NK-92 (cell line): ENCODE results near the gene SLX9.

Experiments used
- DNase-seq: peaks from one replicate; lab custom pipeline; 2025; ENCODE audit not compliant: unreplicated experiment; lab: John Stamatoyannopoulos, UW

Gene SLX9

GRCh38 chr21:44999972-45000636 lies 60.3 kb downstream of the SLX9 start:
- no peak for DNase-seq

- DNase-seq = no peak
These were observed 60.9 kb downstream of the SLX9 start for GRCh38 chr21:45000637-45001133.

GRCh38 chr21:45001134-45002095 lies 61.6 kb downstream of the SLX9 start:
- DNase-seq = no peak

GRCh38 chr21:45002381-45003204 lies 62.8 kb downstream of the SLX9 start:
- DNase-seq = no peak

GRCh38 chr21:45003331-45004058 lies 63.7 kb downstream of the SLX9 start:
- no peak for DNase-seq

GRCh38 chr21:45004059-45004422 lies 64.2 kb downstream of the SLX9 start:
- DNase-seq = no peak

GRCh38 chr21:45004481-45005247 lies 64.8 kb downstream of the SLX9 start:
- no peak for DNase-seq

GRCh38 chr21:45006536-45007095 lies 66.8 kb downstream of the SLX9 start:
- DNase-seq = no peak

GRCh38 chr21:45009616-45010015 lies 69.8 kb downstream of the SLX9 start:
- DNase-seq = no peak

GRCh38 chr21:45010096-45010495 lies 70.3 kb downstream of the SLX9 start:
- DNase-seq = no peak

- DNase-seq = no peak
These were observed 71.0 kb downstream of the SLX9 start for GRCh38 chr21:45010860-45011259.

- no peak for DNase-seq
These were observed 71.6 kb downstream of the SLX9 start for GRCh38 chr21:45011426-45011825.

- no peak for DNase-seq
These were observed 72.3 kb downstream of the SLX9 start for GRCh38 chr21:45011911-45012661.

GRCh38 chr21:45012662-45013259 lies 72.9 kb downstream of the SLX9 start:
- no peak for DNase-seq

- no peak for DNase-seq
These were observed 73.5 kb downstream of the SLX9 start for GRCh38 chr21:45013260-45013841.

GRCh38 chr21:45014747-45015468 lies 75.1 kb downstream of the SLX9 start:
- DNase-seq = no peak

- DNase-seq = no peak
These were observed 75.6 kb downstream of the SLX9 start for GRCh38 chr21:45015469-45015860.
